ENCODE data around the gene BCL2L14. TPM values are rescaled to one million over a fixed set of nuclear protein-coding genes. Genes with fewer than 3 reads are reported as not detected.

BCL2L14 gene
- total RNA-seq, 1 donor from 2014 or later: 0.64 TPM

DNA sequence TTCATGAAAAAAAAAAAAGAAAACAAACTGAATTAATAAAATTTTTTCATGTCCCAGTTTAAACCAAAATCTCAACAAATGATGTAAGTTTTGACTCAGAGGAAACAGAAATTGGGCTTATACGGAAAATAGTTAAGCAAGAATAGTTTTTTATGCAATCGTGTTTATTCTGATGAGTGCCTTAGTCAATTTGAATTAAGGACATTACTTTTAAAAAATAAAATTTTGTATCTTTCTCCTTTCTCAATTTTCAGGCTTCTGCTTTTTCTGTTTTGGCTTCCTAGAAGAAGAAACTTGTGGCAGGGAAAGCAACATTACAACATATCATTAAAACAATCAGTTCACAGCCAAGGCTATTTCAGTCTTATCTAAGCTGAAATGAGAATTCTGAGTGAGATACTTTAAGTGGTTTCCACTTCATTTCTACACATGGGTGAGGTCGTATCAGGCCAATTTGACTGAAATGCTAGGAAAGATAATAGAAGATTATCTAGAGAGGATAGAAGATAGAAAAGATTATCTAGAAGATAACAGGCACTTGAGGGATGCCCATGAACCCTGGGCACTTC is 52.4 kb downstream of the BCL2L14 start:
- Mint-ChIP-seq H3K27me3 (ENCODE audit: unreplicated experiment) (no peaks in the 10 kb centered on the region), H3K4me3 (ENCODE audit: unreplicated experiment) (no peak overlapping the region), H3K9me3 (ENCODE audit: unreplicated experiment) (no peaks in the 10 kb centered on the region), H3K4me1 (ENCODE audit: unreplicated experiment) (no peaks in the 10 kb centered on the region), H3K27ac (ENCODE audit: unreplicated experiment) (no peak overlapping the region), H3K36me3 (ENCODE audit: low read depth, unreplicated experiment) (peaks cover 31% of the 10 kb centered on the region)
- TF ChIP-seq, protein P1, sequence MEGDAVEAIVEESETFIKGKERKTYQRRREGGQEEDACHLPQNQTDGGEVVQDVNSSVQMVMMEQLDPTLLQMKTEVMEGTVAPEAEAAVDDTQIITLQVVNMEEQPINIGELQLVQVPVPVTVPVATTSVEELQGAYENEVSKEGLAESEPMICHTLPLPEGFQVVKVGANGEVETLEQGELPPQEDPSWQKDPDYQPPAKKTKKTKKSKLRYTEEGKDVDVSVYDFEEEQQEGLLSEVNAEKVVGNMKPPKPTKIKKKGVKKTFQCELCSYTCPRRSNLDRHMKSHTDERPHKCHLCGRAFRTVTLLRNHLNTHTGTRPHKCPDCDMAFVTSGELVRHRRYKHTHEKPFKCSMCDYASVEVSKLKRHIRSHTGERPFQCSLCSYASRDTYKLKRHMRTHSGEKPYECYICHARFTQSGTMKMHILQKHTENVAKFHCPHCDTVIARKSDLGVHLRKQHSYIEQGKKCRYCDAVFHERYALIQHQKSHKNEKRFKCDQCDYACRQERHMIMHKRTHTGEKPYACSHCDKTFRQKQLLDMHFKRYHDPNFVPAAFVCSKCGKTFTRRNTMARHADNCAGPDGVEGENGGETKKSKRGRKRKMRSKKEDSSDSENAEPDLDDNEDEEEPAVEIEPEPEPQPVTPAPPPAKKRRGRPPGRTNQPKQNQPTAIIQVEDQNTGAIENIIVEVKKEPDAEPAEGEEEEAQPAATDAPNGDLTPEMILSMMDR (IDR thresholded peaks at IDR 0.05; ENCODE audit: unreplicated experiment): no peak
- DNase-seq (ENCODE audit: low spot score): no peak

DNA sequence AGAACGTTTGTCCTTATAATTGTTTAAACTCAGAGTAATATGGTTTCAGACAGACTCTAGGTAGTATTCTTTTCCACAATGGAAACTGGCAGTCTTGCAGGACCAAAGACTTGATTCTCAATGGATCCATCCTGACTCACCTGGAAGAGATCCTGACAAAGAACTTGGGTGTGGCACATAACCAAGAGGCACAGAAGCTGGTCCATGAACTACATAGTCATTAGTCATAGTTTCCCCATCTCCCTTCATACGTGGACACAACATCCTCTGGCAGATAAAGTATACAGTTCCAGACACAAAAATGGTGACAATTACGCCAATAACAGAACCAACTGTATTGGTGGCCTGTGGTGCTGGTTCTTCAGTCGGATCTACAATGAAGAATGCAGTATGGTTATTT is 55.8 kb downstream of the BCL2L14 start:
- Mint-ChIP-seq H3K27me3 (ENCODE audit: unreplicated experiment) (no peaks in the 10 kb centered on the region), H3K36me3 (ENCODE audit: low read depth, unreplicated experiment) (peaks cover 33% of the 10 kb centered on the region), H3K9me3 (ENCODE audit: unreplicated experiment) (no peaks in the 10 kb centered on the region), H3K4me3 (ENCODE audit: unreplicated experiment) (no peak overlapping the region), H3K27ac (ENCODE audit: unreplicated experiment) (no peak overlapping the region), H3K4me1 (ENCODE audit: unreplicated experiment) (no peaks in the 10 kb centered on the region)
- TF ChIP-seq, protein P1 (IDR thresholded peaks at IDR 0.05; ENCODE audit: unreplicated experiment): no peak
- DNase-seq (ENCODE audit: low spot score): no peak

DNA sequence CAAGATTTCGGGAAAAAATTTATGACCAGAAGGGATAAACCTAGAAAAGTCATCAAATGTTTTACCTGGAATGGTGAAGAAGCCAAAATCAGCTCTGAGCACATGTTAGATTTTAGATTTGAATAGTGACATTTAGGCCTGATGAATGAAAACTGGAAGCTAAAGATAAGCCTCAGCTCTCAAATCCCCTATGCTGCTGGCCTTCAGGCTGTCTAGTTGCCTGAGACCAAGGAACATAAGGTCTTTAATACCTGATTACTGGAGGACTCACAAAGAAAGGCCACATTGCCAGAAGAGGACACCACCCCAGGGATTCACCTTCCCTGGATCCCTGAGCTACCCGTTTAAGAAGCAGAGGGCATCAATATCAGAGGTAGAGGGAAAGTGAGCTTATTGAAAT is 56.6 kb downstream of the BCL2L14 start:
- DNase-seq (ENCODE audit: low spot score): no peak
- TF ChIP-seq, protein P1 (IDR thresholded peaks at IDR 0.05; ENCODE audit: unreplicated experiment): no peak
- Mint-ChIP-seq H3K9me3 (ENCODE audit: unreplicated experiment) (no peaks in the 10 kb centered on the region), H3K36me3 (ENCODE audit: low read depth, unreplicated experiment) (peaks cover 35% of the 10 kb centered on the region), H3K27me3 (ENCODE audit: unreplicated experiment) (peaks cover 1% of the 10 kb centered on the region), H3K4me1 (ENCODE audit: unreplicated experiment) (no peaks in the 10 kb centered on the region), H3K27ac (ENCODE audit: unreplicated experiment) (no peak overlapping the region), H3K4me3 (ENCODE audit: unreplicated experiment) (no peak overlapping the region)

DNA sequence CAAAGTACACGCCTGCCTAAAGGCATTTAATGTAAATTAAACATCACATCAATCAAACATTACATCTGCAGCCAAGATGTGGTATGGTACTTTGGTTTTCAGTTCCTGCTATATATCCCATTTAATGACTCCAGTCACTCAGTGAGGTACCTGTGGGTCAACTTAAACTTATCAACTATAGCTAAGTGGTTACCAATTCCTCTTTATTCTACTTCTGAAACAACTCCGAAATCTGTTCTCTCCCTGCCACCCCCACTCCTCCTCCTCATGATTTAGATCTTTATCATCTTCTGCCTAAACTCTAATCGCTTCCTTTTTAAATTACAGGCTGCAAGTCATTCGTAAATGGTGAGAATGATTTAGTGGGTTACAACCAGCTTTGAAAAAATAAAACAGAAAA is 57.9 kb downstream of the BCL2L14 start:
- no peak for DNase-seq (ENCODE audit: low spot score)
- Mint-ChIP-seq H3K27me3 (ENCODE audit: unreplicated experiment) (peaks cover 1% of the 10 kb centered on the region), H3K4me1 (ENCODE audit: unreplicated experiment) (peaks cover 5% of the 10 kb centered on the region), H3K36me3 (ENCODE audit: low read depth, unreplicated experiment) (peaks cover 31% of the 10 kb centered on the region), H3K9me3 (ENCODE audit: unreplicated experiment) (no peaks in the 10 kb centered on the region), H3K4me3 (ENCODE audit: unreplicated experiment) (no peak overlapping the region), H3K27ac (ENCODE audit: unreplicated experiment) (no peak overlapping the region)
- TF ChIP-seq, protein P1 (IDR thresholded peaks at IDR 0.05; ENCODE audit: unreplicated experiment): no peak

DNA sequence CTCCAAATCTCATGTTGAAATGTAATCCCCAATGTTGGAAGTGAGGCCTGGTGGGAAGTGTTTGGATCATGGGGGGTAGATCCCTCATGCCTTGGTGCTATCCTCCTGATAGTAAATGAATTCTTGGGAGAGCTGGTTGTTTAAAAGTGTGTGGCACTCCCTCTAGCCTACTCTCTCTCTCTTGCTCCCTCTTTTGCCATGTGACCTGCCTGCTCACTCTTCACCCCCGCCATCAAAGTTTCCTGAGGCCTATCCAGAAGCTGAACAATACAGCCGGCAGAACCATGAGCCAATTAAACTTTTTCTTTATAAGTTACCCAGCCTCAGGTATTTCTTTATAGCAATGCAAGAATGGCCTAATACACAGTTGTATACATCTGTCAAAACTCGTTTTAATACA is 62.5 kb downstream of the BCL2L14 start:
- Mint-ChIP-seq H3K27ac (ENCODE audit: unreplicated experiment) (no peak overlapping the region), H3K4me1 (ENCODE audit: unreplicated experiment) (peaks cover 20% of the 10 kb centered on the region), H3K9me3 (ENCODE audit: unreplicated experiment) (no peaks in the 10 kb centered on the region), H3K36me3 (ENCODE audit: low read depth, unreplicated experiment) (peaks cover 34% of the 10 kb centered on the region), H3K4me3 (ENCODE audit: unreplicated experiment) (no peak overlapping the region), H3K27me3 (ENCODE audit: unreplicated experiment) (peaks cover 4% of the 10 kb centered on the region)
- TF ChIP-seq, protein P1 (IDR thresholded peaks at IDR 0.05; ENCODE audit: unreplicated experiment): no peak
- no peak for DNase-seq (ENCODE audit: low spot score)
